ENCODE data around the gene GRIK3.

GRIK3 gene

DNA sequence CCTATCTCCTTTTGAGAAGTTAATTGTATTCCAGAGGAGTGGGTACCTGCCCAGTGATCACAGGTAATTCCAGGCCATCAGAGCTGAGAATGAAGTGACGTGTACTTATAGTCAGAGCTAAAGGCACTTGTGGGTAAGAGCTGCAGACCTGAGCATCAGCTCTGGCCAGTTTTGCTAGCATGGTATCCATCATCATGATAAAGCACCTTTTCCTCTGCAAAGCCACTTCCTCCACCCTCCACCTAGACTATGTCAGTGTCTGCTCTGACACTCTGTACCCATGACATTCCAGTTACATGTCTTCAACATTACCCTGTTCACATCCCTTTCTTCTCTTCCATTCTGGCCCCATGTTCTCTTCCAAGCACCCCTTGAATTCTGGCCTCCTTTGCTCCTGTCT lies 157.3 kb downstream of the GRIK3 start:
- no peak for DNase-seq
- Mint-ChIP-seq H3K9me3 (no peaks in the 10 kb centered on the region), H3K4me1 (no peaks in the 10 kb centered on the region), H3K4me3 (no peak overlapping the region), H3K36me3 (no peaks in the 10 kb centered on the region), H3K27ac (no peak overlapping the region), H3K27me3 (peaks cover 18 to 27% of the 10 kb centered on the region in 2 donors)
- ATAC-seq (replicated peaks) = no peak

DNA sequence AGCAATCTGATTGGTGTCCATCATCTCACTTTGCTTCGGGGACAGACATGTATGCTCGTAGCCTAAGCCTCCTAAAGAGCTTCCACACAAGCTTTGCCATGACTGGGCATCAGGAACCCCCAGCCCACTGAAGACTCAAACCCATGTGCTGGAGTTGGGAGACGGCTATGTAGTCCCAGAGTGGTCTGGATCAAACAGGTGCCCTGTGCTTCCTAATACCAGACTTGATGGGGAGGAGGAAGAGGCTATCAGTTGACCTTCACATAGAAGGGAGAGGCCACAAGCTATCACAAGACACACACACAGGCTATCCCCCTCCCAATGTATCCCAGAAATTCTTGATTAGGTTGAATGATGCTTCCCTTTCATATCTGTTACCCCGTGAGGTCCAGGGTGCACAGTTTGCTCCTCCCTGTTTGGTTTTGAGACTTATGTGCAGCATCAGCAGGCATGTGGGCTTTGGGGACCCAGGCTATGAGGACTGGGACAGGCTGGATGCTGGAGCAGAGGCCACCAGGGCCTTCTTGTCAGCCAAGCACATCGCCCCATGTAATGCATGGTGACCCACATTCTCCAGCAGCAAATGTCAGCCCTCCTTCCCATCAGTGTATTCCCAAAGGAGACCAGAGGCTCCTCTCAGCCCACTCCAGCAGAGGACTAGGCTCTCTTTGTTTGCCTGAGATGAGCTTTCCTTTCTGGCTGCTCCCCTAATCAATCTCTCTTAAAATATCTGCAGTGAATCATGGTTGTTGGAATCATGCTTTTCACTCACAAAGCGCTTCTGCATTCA lies 159.8 kb downstream of the GRIK3 start:
- Mint-ChIP-seq H3K4me3 (no peak overlapping the region), H3K27ac (no peak overlapping the region), H3K27me3 (peaks cover 11 to 15% of the 10 kb centered on the region in 2 donors), H3K4me1 (no peaks in the 10 kb centered on the region), H3K36me3 (no peaks in the 10 kb centered on the region), H3K9me3 (no peaks in the 10 kb centered on the region)
- no peak for ATAC-seq (replicated peaks)
- no peak for DNase-seq

DNA sequence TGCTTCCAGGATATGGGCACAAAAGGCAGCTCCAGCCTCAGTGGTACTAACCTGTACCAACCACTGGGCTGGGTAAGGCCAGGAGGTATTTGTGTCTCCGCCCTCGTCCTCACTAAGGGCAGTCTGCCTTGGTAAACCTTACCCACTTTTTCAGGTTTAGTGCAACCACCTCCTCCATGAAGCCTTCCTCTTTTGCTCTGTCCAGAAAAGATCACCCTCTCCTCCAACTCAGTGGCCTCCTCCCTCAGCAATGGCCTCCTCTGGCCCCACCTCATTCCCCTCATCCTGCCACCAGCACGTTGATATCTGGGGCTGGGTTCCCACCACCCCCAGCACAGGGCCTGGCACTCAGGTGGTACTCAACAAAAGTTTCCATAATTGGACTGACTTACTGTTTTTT lies 161.5 kb downstream of the GRIK3 start:
- H3K4me3 Mint-ChIP-seq = no peak overlapping the region

DNA sequence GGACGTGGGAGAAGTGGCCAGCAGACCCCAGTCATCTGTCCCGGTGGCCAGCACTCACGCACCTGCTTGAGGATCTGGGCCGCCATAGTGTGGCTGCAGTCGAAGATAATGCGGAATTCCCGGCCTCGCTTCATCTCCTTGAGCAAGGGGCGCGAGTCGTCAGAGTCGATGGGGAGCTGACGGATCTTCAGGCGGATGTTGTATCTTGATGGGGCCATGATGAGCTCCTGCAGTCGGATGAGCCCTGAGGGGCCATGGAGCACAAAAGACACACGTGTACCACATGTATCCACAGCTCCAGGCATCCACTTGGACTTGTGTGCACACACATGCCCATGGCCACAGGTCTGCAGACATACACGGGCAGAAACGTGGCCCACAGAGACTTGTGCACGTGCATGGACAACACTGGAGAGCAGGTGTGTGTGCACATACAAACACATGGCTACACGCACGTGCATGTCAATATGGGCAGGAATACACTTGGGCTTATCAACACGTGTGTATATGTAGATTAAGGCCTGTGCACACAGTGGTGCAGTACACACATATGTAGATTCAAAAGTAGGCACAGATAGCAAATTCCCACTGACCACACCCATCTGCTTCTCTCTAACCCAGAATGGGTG lies 162.1 kb downstream of the GRIK3 start:
- Mint-ChIP-seq H3K27me3 (peaks cover 3% of the 10 kb centered on the region in 2 donors), H3K27ac (no peak overlapping the region), H3K4me3 (no peak overlapping the region), H3K4me1 (no peaks in the 10 kb centered on the region), H3K9me3 (no peaks in the 10 kb centered on the region), H3K36me3 (no peaks in the 10 kb centered on the region)
- DNase-seq (no peak), ATAC-seq (replicated peaks) (no peak)

More for the DNA sequence above, 161.5 kb downstream of the GRIK3 start:
- Mint-ChIP-seq H3K9me3 (no peaks in the 10 kb centered on the region), H3K27ac (no peak overlapping the region), H3K36me3 (no peaks in the 10 kb centered on the region), H3K27me3 (peaks cover 9% of the 10 kb centered on the region in 2 donors), H3K4me1 (no peaks in the 10 kb centered on the region)
- ATAC-seq (replicated peaks) (no peak), DNase-seq (no peak)

DNA sequence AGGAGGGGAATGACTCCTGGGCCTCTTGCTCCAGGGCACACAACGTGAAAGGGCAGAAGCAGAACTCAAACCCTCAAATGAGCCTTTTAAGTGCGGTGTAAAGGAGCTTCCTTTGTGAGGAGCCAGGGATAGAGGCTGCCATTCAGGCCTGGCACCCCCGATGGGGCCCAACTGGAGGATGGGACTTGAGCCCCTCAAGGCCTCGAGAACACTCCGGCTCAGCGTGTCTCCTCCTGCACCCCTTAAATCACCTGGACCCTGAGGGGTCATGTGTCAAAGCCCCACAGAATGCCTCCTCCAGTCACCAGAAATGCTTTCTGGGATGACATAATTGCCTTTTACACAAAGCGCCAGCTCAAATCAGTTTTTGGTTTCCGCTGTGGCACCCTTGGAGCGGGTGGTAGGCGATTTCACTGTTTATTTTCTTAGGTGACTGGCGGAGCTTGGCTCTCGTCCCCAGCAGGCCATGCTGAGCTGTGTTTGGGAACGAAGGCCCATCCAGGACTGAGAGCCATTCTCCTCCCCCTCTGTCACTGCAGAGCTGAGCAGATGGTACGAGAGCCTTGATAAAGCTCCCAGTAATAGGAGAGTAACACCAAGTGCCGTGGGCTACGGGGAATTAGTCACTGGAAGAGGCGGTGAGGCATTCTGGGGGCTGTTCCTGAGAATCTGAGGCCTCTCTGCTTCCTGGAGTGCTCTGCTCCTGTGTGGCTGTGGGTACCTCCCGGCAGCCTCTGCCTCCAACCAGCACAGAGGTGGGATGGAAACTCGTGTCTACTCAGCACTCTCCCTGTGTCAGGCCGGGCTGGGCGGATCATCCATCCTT lies 163.0 kb downstream of the GRIK3 start:
- Mint-ChIP-seq H3K4me3 (no peak overlapping the region), H3K27me3 (no peaks in the 10 kb centered on the region), H3K4me1 (no peaks in the 10 kb centered on the region), H3K36me3 (no peaks in the 10 kb centered on the region), H3K27ac (no peak overlapping the region), H3K9me3 (no peaks in the 10 kb centered on the region)
- no peak for ATAC-seq (replicated peaks)
- no peak for DNase-seq

DNA sequence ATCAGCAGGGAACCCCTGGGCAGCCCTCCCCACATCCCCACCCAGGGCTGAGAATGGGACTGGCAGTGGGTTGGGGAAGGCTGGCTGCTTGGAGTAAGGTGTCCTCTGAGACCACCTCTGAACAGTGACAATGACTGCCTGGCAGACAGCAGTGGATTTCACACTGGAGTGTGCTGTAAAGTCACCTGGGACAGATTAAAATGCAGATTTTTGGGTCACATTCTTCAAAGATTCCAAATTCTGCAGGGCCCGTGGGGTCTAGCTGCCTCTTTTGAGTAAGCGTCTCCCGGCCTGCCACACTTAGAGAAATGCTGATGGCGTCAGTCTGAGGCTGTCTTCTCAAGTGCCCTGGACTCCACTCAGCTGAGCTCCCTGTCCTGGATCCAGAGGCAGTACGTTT lies 164.5 kb downstream of the GRIK3 start:
- Mint-ChIP-seq H3K27me3 (no peaks in the 10 kb centered on the region), H3K36me3 (no peaks in the 10 kb centered on the region), H3K27ac (no peak overlapping the region), H3K4me3 (no peak overlapping the region), H3K4me1 (no peaks in the 10 kb centered on the region), H3K9me3 (no peaks in the 10 kb centered on the region)
- ATAC-seq (replicated peaks) (no peak), DNase-seq (no peak)

DNA sequence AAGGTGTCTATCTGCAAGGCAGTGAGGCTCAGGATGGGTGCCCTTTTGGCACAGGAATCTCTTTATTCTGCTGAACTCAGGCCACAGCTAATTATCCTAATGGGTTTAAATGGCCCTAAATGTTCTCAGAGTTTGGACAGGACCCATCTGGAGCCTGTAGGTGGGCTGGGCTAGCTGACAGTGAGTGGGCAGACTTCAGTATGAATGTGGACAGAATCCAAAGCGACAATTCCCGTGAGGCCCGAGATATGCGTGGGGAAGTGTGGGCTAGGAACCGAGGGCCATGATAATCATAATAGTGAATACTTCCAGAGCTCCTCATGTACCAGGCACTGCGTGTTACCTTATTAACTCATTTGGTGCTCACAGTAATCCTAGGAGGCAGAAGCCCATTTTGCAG lies 165.3 kb downstream of the GRIK3 start:
- H3K4me3 Mint-ChIP-seq = no peak overlapping the region
- ATAC-seq (replicated peaks) (no peak), DNase-seq (no peak)
- H3K27ac Mint-ChIP-seq = no peak overlapping the region
- H3K9me3 Mint-ChIP-seq = no peaks in the 10 kb centered on the region
- no peaks in the 10 kb centered on the region for H3K36me3 Mint-ChIP-seq
- H3K4me1 Mint-ChIP-seq = no peaks in the 10 kb centered on the region
- no peaks in the 10 kb centered on the region for H3K27me3 Mint-ChIP-seq

DNA sequence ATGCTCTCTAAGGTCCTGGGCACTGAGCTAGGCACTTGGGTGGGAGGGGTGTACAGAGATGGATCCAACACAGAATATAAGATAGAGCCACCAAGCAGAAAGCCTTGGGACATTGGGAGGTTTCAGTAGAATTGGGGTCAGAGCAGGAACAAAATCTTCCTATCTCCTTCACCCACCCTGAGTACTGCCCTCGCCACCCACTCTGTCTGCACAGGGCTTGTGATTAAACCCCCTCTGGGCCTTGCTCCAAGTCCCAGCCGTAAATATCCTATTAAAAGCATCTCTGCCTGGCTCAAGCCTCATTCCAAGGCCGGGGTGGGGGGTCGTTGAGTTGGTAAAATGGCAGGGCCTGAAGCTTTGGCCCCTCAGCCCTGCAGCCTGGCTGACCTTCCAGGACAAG lies 166.7 kb downstream of the GRIK3 start:
- Mint-ChIP-seq H3K4me1 (no peaks in the 10 kb centered on the region), H3K27ac (no peak overlapping the region)

DNA sequence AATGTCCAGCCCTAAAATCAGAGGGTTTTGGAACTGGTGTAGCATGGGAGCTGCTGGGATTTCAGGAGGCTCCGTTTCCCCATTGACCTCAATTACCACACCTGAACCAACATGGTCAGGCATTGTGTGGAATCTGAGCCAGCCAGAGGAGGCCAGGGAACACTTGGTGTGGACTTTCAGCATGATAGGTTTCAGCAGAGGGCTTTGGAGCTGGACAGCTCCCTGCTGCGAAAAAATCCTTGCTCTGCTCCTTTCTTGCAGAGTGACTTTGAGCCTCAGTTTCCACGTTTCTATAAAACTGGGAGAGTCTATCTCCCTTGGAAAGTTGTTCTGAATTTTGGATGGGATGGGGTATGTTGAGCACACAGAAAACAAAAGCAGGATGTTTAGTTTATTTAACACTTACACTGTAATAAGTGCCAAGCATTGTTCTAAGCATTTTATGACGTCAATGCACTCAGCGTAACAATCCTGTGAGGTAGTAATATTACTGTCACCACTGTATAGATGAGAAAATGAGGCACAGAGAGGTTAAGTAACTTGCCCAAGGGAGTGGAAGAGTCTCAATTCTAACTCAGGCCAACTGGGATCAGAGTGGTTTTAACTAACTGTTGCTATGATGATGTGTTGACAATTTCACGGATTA lies 168.0 kb downstream of the GRIK3 start:
- H3K9me3 Mint-ChIP-seq = no peaks in the 10 kb centered on the region
- ATAC-seq (replicated peaks) = no peak

More for the DNA sequence above, 166.7 kb downstream of the GRIK3 start:
- DNase-seq (no peak), ATAC-seq (replicated peaks) (no peak)
- H3K27me3 Mint-ChIP-seq = no peaks in the 10 kb centered on the region
- no peaks in the 10 kb centered on the region for H3K36me3 Mint-ChIP-seq
- no peak overlapping the region for H3K4me3 Mint-ChIP-seq
- no peaks in the 10 kb centered on the region for H3K9me3 Mint-ChIP-seq

DNA sequence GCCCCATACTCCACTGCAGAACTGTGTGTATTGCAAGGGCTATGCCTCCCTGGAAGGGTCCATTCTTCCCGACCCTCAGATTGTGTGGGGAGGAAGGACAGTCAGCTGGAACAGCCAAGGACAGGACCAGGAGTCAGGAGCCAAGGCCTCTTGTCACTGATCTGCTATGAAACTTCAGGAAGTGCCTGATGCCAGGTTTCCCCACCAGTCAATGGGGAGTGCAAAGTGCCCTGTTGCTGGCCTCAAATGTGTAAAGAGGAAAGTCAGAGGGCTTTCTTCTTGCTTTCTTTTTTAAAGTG lies 168.8 kb downstream of the GRIK3 start:
- H3K4me1 Mint-ChIP-seq = no peaks in the 10 kb centered on the region
- DNase-seq = no peak
- ATAC-seq (replicated peaks) = no peak
- H3K9me3 Mint-ChIP-seq = no peaks in the 10 kb centered on the region
- no peaks in the 10 kb centered on the region for H3K27me3 Mint-ChIP-seq
- no peaks in the 10 kb centered on the region for H3K36me3 Mint-ChIP-seq
- H3K4me3 Mint-ChIP-seq = no peak overlapping the region
- H3K27ac Mint-ChIP-seq = no peak overlapping the region

More for the DNA sequence above, 168.0 kb downstream of the GRIK3 start:
- H3K4me1 Mint-ChIP-seq = no peaks in the 10 kb centered on the region
- H3K27ac Mint-ChIP-seq = no peak overlapping the region
- H3K27me3 Mint-ChIP-seq = no peaks in the 10 kb centered on the region
- DNase-seq = no peak
- H3K36me3 Mint-ChIP-seq = no peaks in the 10 kb centered on the region
- no peak overlapping the region for H3K4me3 Mint-ChIP-seq

DNA sequence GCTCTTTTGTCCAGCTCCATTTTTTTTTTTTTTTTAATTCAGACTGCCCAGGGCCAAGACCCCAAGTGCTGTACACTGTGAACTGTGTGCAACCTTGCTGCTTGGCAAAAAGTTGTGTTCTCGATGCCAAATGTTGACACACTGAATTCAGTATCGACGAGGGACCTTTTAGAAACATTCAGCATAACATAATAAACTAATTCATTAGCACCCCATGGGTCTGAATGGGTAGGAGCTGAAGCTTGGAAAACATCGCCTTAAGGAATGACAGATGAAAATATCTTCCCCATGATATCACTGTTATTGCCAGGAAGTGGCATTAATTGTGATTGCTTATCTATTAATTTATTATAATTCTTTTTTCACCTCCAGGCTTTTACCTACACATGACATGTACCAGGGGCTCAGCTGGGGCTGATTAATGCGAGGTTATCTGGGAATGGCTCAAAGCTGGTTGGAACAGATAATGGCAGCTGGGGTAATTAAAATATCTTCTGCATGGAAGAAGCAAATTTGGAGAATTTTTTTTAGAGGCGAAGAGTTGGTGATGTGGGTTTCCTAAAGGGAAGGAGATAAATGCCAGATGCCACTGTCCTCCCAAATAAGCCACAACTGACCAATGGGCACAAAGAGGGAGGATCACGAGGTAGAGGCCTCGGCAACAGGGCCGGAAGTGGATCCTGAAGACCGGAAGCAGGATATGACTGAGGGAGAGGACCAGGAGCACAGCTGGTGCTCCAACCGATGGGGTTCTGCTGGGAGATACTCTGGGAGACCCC lies 169.3 kb downstream of the GRIK3 start:
- Mint-ChIP-seq H3K9me3 (no peaks in the 10 kb centered on the region), H3K36me3 (no peaks in the 10 kb centered on the region), H3K27ac (no peak overlapping the region), H3K4me3 (no peak overlapping the region), H3K27me3 (no peaks in the 10 kb centered on the region), H3K4me1 (no peaks in the 10 kb centered on the region)
- ATAC-seq (replicated peaks) (no peak), DNase-seq (no peak)

DNA sequence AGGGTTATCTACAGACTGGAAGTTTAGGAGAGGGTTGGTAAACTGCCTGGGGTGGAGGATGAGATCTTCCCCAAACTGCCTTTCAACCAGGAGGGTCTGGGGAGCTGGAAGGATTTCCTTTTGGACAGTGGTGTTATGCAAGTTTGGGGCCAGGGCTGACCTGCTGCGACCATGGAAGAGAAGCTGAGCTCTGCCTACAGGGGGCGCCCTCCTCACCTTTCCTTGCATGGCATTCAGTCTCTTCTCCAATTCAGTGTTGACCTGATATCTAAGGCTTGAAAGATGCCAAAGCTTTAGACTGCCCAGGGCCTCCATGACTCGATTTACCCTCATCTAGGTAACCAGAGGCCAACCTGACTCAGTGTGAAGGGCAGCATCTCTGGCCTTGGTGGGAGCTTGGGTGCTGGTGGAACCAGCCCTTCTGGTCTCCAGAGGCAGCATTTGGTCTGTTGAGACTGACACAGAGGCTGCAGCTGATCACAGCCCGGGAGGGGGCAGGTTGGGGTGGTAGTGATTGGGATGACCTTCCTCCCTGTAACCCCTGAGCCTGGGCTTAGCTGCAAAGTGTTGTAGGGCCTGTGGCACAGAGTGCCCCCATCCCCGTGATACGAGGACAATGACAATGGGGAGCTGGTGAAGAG lies 170.0 kb downstream of the GRIK3 start:
- Mint-ChIP-seq H3K4me1 (no peaks in the 10 kb centered on the region), H3K27ac (no peak overlapping the region), H3K36me3 (no peaks in the 10 kb centered on the region), H3K27me3 (peaks cover 5 to 7% of the 10 kb centered on the region in 2 donors), H3K4me3 (no peak overlapping the region), H3K9me3 (no peaks in the 10 kb centered on the region)
- ATAC-seq (replicated peaks) (peak; percentile 22 to 34), DNase-seq (no peak)

DNA sequence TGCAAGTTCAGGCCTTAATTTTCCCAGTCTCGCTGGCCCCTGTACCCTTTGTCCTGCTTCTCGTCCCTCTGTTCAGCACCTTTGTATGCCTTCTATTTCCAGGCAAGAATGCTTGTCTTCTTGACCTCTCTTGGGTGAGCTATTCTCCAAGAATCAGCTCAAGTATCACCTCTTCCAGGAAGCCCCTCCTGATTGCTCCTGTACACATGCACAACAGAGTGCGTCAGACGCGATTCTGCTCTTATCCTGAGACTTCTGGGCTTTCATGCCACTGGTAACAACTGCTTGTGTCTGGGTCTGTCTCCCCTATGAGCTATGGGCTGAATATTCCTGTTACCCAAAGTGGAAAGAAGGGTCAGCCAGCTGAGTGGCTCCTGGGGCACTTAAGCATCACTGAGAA lies 170.8 kb downstream of the GRIK3 start:
- H3K27me3 Mint-ChIP-seq = peaks cover 5 to 11% of the 10 kb centered on the region in 2 donors
- H3K36me3 Mint-ChIP-seq = no peaks in the 10 kb centered on the region
- no peak overlapping the region for H3K27ac Mint-ChIP-seq
- H3K9me3 Mint-ChIP-seq = no peaks in the 10 kb centered on the region
- no peaks in the 10 kb centered on the region for H3K4me1 Mint-ChIP-seq
- DNase-seq = no peak
- no peak for ATAC-seq (replicated peaks)
- H3K4me3 Mint-ChIP-seq = no peak overlapping the region

Measured in stimulated activated naive B cell treated with anti-CD40 and anti-IgM and Interleukin-4, amounts not matched to agents 10 μg/mL and 1 μg/mL and 100 μg/mL, for 72 hours (primary cell).